22Rv1 (cell line): Measurements from ENCODE around the gene CORO2B.

Experiments used
- H3K27ac ChIP-seq: fragments of 450-650 bp; 2 replicates; pipeline ENCODE4 v1.5.1; 2017
- CTCF ChIP-seq: fragments of 450-650 bp; IDR thresholded peaks from 2 replicates; pipeline ENCODE4 v1.5.1; 2017; ENCODE audit warnings: mild to moderate bottlenecking
- ZFX ChIP-seq: fragments of 450-650 bp; IDR thresholded peaks from 2 replicates; pipeline ENCODE4 v1.6.1; 2017; ENCODE audit warnings: antibody characterized with exemption, borderline replicate concordance

Gene CORO2B

GRCh38 chr15:68734881-68735280 lies 156.1 kb downstream of the CORO2B start:
- TF ChIP-seq CTCF (no peak), ZFX (no peak)
- no peak overlapping the region for H3K27ac ChIP-seq

- TF ChIP-seq CTCF (no peak), ZFX (no peak)
- H3K27ac ChIP-seq, result no peak overlapping the region
Observed at GRCh38 chr15:68735610-68736009, 156.8 kb downstream of the CORO2B start.

- H3K27ac ChIP-seq, result no peak overlapping the region
- TF ChIP-seq ZFX (no peak), CTCF (no peak)
Observed at GRCh38 chr15:68739390-68740080, 160.7 kb downstream of the CORO2B start.

- TF ChIP-seq ZFX, result no peak
- no peak for TF ChIP-seq CTCF
Observed at GRCh38 chr15:68743256-68743655, 164.5 kb downstream of the CORO2B start.

GRCh38 chr15:68749365-68749764 lies 170.6 kb downstream of the CORO2B start:
- TF ChIP-seq CTCF, result no peak
- no peak for TF ChIP-seq ZFX
- H3K27ac ChIP-seq, result no peak overlapping the region

More at GRCh38 chr15:68743256-68743655, 164.5 kb downstream of the CORO2B start:
- no peak overlapping the region for H3K27ac ChIP-seq

GRCh38 chr15:68749793-68750192 lies 171.0 kb downstream of the CORO2B start:
- TF ChIP-seq CTCF (no peak), ZFX (no peak)
- H3K27ac ChIP-seq, result no peak overlapping the region

- TF ChIP-seq CTCF (no peak), ZFX (no peak)
Observed at GRCh38 chr15:68751622-68752021, 172.8 kb downstream of the CORO2B start.

More at GRCh38 chr15:68751622-68752021, 172.8 kb downstream of the CORO2B start:
- no peak overlapping the region for H3K27ac ChIP-seq
